ENCODE data around the gene MN1.

The MN1 gene

GRCh38 chr22:27709919-27710675 is 91.5 kb downstream of the MN1 start:
- no peak for FAIRE-seq

- FAIRE-seq: no peak
Observed at GRCh38 chr22:27706489-27706888, 95.1 kb downstream of the MN1 start.

DNA sequence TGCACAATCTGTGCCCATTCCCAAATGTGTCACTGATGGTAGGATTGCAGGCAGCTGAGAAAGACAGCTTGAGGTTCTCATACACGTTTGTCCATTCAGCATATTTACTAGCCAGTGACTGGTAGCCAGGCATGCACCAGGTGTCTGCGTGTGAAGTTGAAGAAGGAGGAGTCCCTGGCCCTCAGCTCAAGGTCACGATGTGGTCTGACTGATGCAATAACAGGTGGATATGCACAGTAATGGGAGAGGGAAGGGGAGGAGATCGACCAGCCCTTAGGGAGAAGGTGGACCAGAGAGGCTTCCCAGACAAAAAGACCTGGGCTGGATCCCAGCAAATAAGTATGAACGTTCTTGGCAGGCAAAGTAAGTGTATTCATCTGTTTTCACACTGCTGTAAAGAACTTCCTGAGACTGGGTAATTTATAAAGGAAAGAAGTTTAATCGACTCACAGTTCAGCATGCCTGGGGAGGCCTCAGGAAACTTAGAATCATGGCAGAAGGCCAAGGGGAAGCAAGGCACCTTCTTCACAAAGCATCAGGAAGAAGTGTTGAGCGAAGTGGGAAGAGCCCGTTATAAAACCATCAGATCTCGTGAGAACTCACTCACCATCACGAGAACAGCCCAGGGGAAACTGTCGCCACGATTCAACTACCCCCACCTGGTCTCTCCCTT is 96.0 kb downstream of the MN1 start:
- FAIRE-seq: no peak

DNA sequence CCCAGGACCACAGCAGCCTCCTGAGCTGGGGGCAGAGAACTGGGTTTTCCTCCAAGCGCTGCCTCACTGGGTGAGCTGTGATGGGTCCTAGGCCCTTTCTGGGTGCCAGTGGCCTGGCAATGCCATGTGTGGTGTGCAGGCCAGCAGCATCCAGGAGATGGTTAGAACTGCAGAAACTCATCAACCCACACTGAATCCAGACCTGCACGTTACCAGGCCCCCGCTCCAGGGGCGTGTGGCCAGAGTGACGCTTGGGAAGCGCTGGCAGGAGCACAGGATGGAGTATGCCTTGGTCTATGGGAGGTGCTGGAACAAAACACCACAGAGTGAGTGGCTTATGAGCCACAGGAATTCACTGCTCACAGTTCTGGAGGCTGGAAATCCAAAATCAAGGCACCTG is 97.0 kb downstream of the MN1 start:
- no peak for FAIRE-seq

DNA sequence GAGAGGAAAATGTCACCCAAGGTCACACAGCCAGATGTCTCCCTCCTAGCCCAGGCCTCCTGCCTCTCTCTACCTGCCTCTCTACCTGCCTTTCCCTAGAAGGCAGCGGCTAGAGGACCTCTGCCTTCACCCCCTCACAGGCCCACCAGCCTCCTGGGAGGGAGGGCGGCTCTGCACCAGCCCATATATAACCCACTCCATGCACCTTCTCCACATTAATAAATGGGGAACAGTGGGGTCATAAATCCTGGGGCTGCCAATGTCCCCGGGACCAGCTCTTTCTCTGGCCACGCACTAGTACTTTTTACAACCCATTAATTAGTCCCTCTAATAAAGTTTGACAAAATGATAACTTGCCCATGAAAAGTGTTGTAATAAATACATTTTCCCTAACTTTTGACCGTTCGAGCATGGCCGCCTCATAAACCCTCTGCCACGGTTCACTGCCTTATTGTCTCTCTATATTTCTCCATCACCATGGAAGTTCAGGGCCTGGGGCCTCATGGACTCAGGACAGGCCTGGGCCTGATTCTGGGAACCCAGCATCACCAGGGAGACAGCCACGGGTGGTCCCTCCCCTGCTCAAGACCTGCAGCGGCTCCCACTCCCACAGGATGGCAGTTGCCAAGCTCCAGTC is 102.1 kb downstream of the MN1 start:
- no peak for FAIRE-seq

DNA sequence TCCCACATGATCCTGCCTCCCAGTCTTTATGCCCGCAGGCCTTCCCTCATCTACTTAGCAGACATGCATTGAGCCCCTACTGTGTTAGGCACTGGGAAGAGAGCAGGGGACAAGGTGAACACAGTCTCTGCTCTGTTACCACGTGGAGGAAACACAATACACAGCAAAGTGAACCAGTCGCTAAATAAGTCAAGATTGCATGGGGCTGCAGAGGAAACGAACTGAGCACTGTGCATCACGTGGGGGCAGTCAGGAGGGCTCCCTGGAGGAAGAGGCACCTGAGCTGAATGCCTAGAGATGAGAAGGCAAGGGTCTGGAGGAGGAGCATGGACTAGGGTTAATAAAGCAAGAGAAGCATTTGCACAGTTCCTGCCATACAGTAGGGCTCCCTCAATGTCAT is 102.7 kb downstream of the MN1 start:
- FAIRE-seq: no peak
